Uterus (tissue), 4 donors: ENCODE measurements around the gene RPS6KC1. TPM values are rescaled to one million over a fixed set of nuclear protein-coding genes. Genes with fewer than 3 reads are reported as not detected.
"Not testable (repeated sequence)": the region's sequence is repeated elsewhere in the genome, so short reads cannot be mapped to it uniquely, and the experiment has no call there.

ENCODE experiments used
- DNase-seq, 2 donors: peaks; one replicate each; pipeline ENCODE4 v3.0.0-alpha.2; 2019 to 2020
- H3K27ac ChIP-seq, 2 donors: fragments of 200-600 bp; sonication (generic); 1 replicate in 1 of 2; 2 replicates in 1 of 2; pipeline ENCODE4 v1.5.1; 2016 to 2018
- H3K27me3 ChIP-seq, 2 donors: fragments of 200-600 bp; sonication (generic); one replicate each; pipeline ENCODE4 v1.5.1; 2018 to 2019; ENCODE audit warnings: control low read depth in 1 of 2
- H3K36me3 ChIP-seq, 2 donors: fragments of 200-600 bp; sonication (generic); one replicate each; pipeline ENCODE4 v1.5.1; 2019; ENCODE audit warnings: control low read depth in 1 of 2
- H3K4me1 ChIP-seq, 2 donors: fragments of 200-600 bp; sonication (generic); one replicate each; pipeline ENCODE4 v1.5.1; 2018 to 2019; ENCODE audit warnings: control low read depth in 1 of 2
- H3K4me3 ChIP-seq, 2 donors: fragments of 200-600 bp; sonication (generic); 1 replicate in 1 of 2; 2 replicates in 1 of 2; pipeline ENCODE4 v1.5.1; 2018 to 2019; ENCODE audit warnings: mild to moderate bottlenecking in 1 of 2
- H3K9me3 ChIP-seq, 2 donors: fragments of 200-600 bp; sonication (generic); one replicate each; pipeline ENCODE4 v1.5.1; 2019; ENCODE audit warnings: control low read depth in 1 of 2
- POLR2A ChIP-seq, 2 donors: fragments of 450-650 bp; IDR thresholded peaks; one replicate each; pipeline ENCODE4 v1.6.1; 2016; ENCODE audit warnings: antibody characterized with exemption in 2 of 2, mild to moderate bottlenecking in 1 of 2, moderate library complexity in 1 of 2
- intact Hi-C: fragments of 100-400 bp; cut with DNase I; formaldehyde crosslinking; loops from one replicate; pipeline ENCODE4 v1.15.1; 2023; ENCODE audit warnings: low total_unique reads
- total RNA-seq, 4 donors: library from RNA; depleted of rRNA in 3 of 4; stranded (reverse); fragments of >200 nt in 3 of 4; gene quantifications; one replicate each; pipeline versions ENCODE4 v1.1.0 to v1.2.4, GENCODE V29; 2014 to 2023
- TF ChIP-seq, protein P1 (sequence below), 4 experiments: fragments of 200-600 bp in 2 of 4; fragments of 450-650 bp in 2 of 4; sonication (generic) in 2 of 4; IDR thresholded peaks; one replicate each; pipeline ENCODE4 v1.5.1; 2016 to 2019; ENCODE audit warnings: antibody characterized with exemption in 4 of 4, mild to moderate bottlenecking in 2 of 4, moderate library complexity in 1 of 4
- donor health status: DM: yes; HTN: yes; CAD: no.

Gene RPS6KC1
- total RNA-seq, 4 donors from 2014 or later, result 9.2 to 64.2 (median 22.3) TPM

DNA sequence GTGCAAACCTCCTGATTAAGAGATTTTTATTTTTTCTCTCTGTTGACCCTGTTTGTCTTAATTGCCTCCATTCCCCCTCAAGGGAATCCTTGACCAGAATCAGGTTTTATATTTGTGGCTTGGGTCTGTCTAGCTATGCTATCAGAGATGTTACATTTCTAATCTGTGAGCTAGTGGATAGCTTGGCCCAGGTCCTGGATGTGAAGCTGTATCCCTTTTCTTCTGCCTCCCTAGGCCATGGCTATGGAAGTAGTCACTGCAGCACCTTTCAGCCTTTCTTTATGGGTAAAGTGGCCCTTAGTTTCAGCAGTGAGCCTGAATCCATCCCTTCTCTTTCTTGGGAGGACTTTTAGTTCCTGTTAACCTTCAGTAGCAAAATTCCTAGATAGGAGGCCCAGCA is 18.4 kb upstream of the RPS6KC1 start:
- TF ChIP-seq, protein P1, sequence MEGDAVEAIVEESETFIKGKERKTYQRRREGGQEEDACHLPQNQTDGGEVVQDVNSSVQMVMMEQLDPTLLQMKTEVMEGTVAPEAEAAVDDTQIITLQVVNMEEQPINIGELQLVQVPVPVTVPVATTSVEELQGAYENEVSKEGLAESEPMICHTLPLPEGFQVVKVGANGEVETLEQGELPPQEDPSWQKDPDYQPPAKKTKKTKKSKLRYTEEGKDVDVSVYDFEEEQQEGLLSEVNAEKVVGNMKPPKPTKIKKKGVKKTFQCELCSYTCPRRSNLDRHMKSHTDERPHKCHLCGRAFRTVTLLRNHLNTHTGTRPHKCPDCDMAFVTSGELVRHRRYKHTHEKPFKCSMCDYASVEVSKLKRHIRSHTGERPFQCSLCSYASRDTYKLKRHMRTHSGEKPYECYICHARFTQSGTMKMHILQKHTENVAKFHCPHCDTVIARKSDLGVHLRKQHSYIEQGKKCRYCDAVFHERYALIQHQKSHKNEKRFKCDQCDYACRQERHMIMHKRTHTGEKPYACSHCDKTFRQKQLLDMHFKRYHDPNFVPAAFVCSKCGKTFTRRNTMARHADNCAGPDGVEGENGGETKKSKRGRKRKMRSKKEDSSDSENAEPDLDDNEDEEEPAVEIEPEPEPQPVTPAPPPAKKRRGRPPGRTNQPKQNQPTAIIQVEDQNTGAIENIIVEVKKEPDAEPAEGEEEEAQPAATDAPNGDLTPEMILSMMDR (IDR thresholded peaks at IDR 0.05), result no peak
- no peak for TF ChIP-seq POLR2A (IDR thresholded peaks at IDR 0.05)
- no peak overlapping the region for H3K27ac ChIP-seq
- DNase-seq, result no peak
- H3K4me1 ChIP-seq, result no peaks in the 10 kb centered on the region
- no peaks in the 10 kb centered on the region for H3K36me3 ChIP-seq
- H3K9me3 ChIP-seq, result no peaks in the 10 kb centered on the region
- intact Hi-C loops, result no loop called here
- H3K4me3 ChIP-seq, result no peak overlapping the region
- peaks cover 0 to 8% of the 10 kb centered on the region in 2 donors for H3K27me3 ChIP-seq

DNA sequence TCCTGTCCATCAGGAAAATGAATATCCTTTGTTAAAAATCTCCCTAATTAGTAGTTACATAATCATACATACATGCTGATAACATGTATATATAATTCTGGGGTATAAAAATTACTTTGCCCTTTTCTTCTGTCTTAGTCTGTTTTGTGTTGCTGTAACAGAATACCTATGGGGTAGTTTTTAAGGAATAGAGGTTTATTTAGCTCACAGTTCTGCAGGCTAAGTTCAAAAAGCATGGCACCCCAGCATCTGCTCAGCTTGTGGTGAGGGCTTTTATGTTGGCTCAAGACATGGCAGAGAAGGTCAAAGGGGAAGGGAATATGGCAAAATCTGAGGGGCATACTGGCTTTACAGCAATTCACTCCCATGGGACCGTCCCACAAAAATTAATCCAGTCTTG is 16.3 kb upstream of the RPS6KC1 start:
- Histone ChIP-seq H3K27me3 (peaks cover 0 to 8% of the 10 kb centered on the region in 2 donors), H3K36me3 (no peaks in the 10 kb centered on the region), H3K4me1 (no peaks in the 10 kb centered on the region), H3K27ac (no peak overlapping the region), H3K4me3 (no peak overlapping the region), H3K9me3 (no peaks in the 10 kb centered on the region)
- no peak for DNase-seq
- TF ChIP-seq, protein P1 (IDR thresholded peaks at IDR 0.05), result no peak
- TF ChIP-seq POLR2A (IDR thresholded peaks at IDR 0.05), result no peak
- intact Hi-C loops, result no loop called here

DNA sequence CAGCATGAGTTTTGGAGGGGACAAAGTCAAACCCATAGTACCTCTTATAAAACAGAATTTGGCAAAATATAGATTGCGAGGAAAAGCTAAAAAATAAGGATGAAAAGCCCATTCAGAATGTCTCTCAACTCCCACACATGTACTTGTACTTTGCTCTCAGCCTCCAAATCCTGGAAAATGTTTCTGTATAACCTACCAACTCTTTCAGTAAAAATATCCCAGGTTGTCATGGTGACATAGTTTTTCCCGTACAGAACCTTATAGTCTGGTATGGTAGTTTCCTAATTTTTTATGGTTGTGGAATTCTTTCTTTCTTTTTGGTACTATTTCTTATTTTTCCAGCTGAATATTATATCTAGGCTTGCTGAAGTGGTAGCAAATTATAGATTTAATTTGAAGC is 15.5 kb upstream of the RPS6KC1 start:
- H3K27ac ChIP-seq, result no peak overlapping the region
- peaks cover 0 to 8% of the 10 kb centered on the region in 2 donors for H3K27me3 ChIP-seq
- no peak for DNase-seq
- no peaks in the 10 kb centered on the region for H3K9me3 ChIP-seq
- H3K4me1 ChIP-seq, result no peaks in the 10 kb centered on the region
- TF ChIP-seq, protein P1 (IDR thresholded peaks at IDR 0.05), result no peak
- TF ChIP-seq POLR2A (IDR thresholded peaks at IDR 0.05), result no peak
- H3K4me3 ChIP-seq, result no peak overlapping the region
- H3K36me3 ChIP-seq, result no peaks in the 10 kb centered on the region
- intact Hi-C loops, result no loop called here

DNA sequence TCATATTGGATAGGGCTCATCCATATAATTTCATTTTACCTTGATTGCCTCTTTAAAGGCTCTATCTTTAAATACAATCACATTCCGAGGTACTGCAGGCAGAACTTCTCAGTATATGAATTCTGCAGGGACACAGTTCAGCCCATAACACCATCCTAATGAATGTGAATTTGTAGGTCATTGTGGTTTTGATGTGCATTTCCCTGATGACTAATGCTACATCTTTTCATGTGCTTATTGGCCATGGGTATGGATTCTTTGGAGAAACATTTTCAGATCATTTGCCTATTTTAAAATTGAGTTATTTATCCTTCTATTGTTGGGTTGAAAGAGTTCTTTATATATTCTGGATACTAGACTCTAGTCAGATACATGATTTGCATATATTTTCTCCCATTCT is 9.6 kb upstream of the RPS6KC1 start:
- no peak overlapping the region for H3K27ac ChIP-seq
- H3K27me3 ChIP-seq, result peaks cover 0 to 6% of the 10 kb centered on the region in 2 donors
- intact Hi-C loops, result no loop called here
- no peak overlapping the region for H3K4me3 ChIP-seq
- no peaks in the 10 kb centered on the region for H3K9me3 ChIP-seq
- no peaks in the 10 kb centered on the region for H3K36me3 ChIP-seq
- TF ChIP-seq, protein P1 (IDR thresholded peaks at IDR 0.05), result no peak
- TF ChIP-seq POLR2A (IDR thresholded peaks at IDR 0.05), result no peak
- no peak for DNase-seq
- no peaks in the 10 kb centered on the region for H3K4me1 ChIP-seq

DNA sequence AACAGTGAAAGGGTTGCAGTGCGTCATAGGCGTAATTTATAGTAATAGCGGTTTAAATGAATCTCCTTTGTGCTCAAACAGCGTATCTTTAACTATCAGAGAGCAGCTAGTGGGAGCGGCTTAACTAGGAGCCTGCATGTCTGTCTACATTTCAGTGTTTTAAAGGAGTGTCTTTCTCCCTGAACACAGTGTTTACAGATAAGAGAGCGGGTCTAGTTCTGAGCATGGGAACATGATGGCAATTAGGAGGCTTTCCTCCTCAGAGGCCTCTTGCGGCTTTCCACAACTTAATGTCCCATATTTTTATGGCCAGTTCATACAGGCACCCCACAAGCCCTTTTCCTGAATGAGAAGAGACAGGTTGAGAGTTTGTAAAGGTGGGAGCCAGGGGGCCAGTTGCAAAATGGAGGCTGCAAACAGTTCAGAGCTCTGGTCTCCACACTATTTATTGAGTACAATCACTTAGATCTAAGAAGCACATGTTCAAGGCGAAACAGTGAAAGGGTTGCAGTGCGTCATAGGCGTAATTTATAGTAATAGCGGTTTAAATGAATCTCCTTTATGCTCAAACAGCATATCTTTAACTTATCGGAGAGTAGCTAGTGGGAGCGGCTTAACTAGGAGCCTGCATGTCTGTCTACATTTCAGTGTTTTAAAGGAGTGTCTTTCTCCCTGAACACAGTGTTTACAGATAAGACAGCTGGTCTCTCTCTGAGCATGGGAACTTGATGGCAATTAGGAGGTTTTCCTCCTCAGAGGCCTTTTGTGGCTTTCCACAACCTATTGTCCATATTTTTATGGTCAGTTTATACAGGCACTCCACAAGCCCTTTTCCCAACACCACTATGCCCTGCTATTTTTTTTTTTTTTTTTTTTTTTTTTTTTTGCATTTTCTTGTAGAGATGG is 5.5 kb upstream of the RPS6KC1 start:
- H3K9me3 ChIP-seq, DNase-seq, H3K36me3 ChIP-seq, H3K27me3 ChIP-seq, H3K4me1 ChIP-seq, H3K4me3 ChIP-seq, H3K27ac ChIP-seq, intact Hi-C loops: not testable (repeated sequence)
